Gastrocnemius medialis (tissue), 4 donors: ENCODE measurements around the gene BCAT1. TPM values are rescaled to one million over a fixed set of nuclear protein-coding genes. Genes with fewer than 3 reads are reported as not detected.

Source experiments
- ATAC-seq, 2 donors: fragments of 150-250 bp; one replicate each; pipeline ENCODE4 v1.9.1; 2016
- DNase-seq, 2 donors: peaks; one replicate each; pipeline ENCODE4 v3.0.0-alpha.2; 2019
- H3K27ac ChIP-seq, 4 donors: fragments of 200-600 bp; sonication (generic); 1 replicate in 1 of 4; 2 replicates in 3 of 4; pipeline ENCODE4 v1.5.1; 2016 to 2018; ENCODE audit warnings: mild to moderate bottlenecking in 2 of 4, moderate library complexity in 1 of 4
- H3K27me3 ChIP-seq, 3 donors: fragments of 200-600 bp; sonication (generic) in 2 of 3; 1 replicate in 1 of 3; 2 replicates in 2 of 3; pipeline versions ENCODE4 v1.5.1 to v1.6.0; 2016 to 2019; ENCODE audit warnings: mild to moderate bottlenecking in 1 of 3, moderate library complexity in 1 of 3
- H3K36me3 ChIP-seq, 2 donors: fragments of 200-600 bp; sonication (generic) in 1 of 2; one replicate each; pipeline ENCODE4 v1.5.1; 2017 to 2018
- H3K4me1 ChIP-seq, 2 donors: fragments of 200-600 bp; sonication (generic) in 1 of 2; one replicate each; pipeline ENCODE4 v1.5.1; 2016 to 2017; ENCODE audit warnings: mild to moderate bottlenecking in 2 of 2
- H3K4me3 ChIP-seq, 4 donors: fragments of 200-600 bp; sonication (generic) in 3 of 4; 1 replicate in 1 of 4; 2 replicates in 3 of 4; pipeline ENCODE4 v1.5.1; 2016 to 2019; ENCODE audit warnings: mild to moderate bottlenecking in 2 of 4
- H3K9me3 ChIP-seq, 3 donors: fragments of 200-600 bp; sonication (generic) in 2 of 3; 1 replicate in 1 of 3; 2 replicates in 2 of 3; pipeline ENCODE4 v1.5.1; 2016 to 2019
- POLR2A ChIP-seq, 2 donors: fragments of 450-650 bp; IDR thresholded peaks; one replicate each; pipeline ENCODE4 v1.6.1; 2017; ENCODE audit warnings: antibody characterized with exemption in 2 of 2, mild to moderate bottlenecking in 2 of 2, moderate library complexity in 2 of 2
- in situ Hi-C, 4 donors: fragments of 200-750 bp; cut with MboI; loops; one replicate each; pipeline versions ENCODE4 v1.15.0 to v1.8.0; 2017; ENCODE audit warnings: low sequenced_read_pairs in 4 of 4
- intact Hi-C: fragments of 100-400 bp; cut with DNase I; formaldehyde crosslinking; loops from one replicate; pipeline ENCODE4 v1.15.1; 2023; ENCODE audit warnings: low total_unique reads
- total RNA-seq, 4 donors: library from RNA; depleted of rRNA; stranded (reverse); fragments of >200 nt; gene quantifications; one replicate each; pipeline versions ENCODE4 v1.1.0 to v1.2.3, GENCODE V29; 2016
- TF ChIP-seq, protein P1 (sequence below), 5 experiments: fragments of 450-650 bp in 3 of 5; fragments of 200-600 bp in 2 of 5; sonication (generic) in 2 of 5; IDR thresholded peaks in 4 of 5; conservative IDR thresholded peaks in 1 of 5; 1 replicate in 4 of 5; 2 replicates in 1 of 5; pipeline ENCODE4 v1.5.1; 2016 to 2019; ENCODE audit warnings: antibody characterized with exemption in 5 of 5, mild to moderate bottlenecking in 3 of 5, moderate library complexity in 3 of 5

The BCAT1 gene
- total RNA-seq, 4 donors from 2014 or later: 1.6 to 7.5 (median 3.9) TPM

DNA sequence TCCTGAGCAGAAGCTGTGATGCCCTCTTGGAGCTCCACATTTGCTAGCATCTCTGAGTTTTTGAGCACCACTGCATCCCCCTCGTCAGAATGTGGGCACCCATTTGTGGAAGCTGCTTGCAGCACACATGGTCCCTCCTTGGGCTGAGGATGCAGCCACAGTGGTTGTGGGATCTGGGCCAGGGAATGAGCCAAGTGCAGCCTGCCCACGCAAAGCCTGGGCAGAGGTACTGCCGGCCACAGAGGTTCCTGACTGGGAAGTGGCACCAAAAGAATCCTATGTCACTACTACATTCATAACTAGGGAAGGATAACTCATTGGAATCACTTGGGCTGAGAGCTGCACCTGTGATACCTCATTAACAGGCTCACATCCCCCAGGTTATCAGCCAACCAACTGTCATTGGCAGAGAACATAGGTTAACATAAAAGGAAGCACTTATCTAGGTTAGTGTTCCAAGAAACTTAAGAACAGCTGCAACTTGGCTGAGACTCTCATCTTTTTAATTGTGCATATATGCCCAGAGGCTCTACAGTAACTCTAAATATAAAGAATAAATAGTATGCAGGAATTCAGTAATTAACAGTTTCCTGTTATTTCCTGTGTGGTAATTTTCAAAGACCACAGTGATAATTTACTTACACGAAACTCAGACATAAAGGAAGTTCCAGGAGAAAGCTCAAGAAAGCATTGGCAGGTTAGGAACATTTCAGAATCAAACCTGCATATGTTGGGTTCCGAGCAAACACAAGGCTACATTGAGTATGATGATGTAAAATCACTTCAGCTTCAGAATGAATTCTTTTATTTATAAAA, 145.3 kb downstream of the BCAT1 start:
- DNase-seq (no peak), ATAC-seq (no peak)
- Histone ChIP-seq H3K27ac (no peak overlapping the region), H3K4me3 (no peak overlapping the region), H3K27me3 (no peaks in the 10 kb centered on the region), H3K4me1 (no peaks in the 10 kb centered on the region), H3K9me3 (no peaks in the 10 kb centered on the region), H3K36me3 (no peaks in the 10 kb centered on the region)
- in situ Hi-C loops: no loop called here
- TF ChIP-seq POLR2A (IDR thresholded peaks at IDR 0.05): no peak
- TF ChIP-seq, protein P1, sequence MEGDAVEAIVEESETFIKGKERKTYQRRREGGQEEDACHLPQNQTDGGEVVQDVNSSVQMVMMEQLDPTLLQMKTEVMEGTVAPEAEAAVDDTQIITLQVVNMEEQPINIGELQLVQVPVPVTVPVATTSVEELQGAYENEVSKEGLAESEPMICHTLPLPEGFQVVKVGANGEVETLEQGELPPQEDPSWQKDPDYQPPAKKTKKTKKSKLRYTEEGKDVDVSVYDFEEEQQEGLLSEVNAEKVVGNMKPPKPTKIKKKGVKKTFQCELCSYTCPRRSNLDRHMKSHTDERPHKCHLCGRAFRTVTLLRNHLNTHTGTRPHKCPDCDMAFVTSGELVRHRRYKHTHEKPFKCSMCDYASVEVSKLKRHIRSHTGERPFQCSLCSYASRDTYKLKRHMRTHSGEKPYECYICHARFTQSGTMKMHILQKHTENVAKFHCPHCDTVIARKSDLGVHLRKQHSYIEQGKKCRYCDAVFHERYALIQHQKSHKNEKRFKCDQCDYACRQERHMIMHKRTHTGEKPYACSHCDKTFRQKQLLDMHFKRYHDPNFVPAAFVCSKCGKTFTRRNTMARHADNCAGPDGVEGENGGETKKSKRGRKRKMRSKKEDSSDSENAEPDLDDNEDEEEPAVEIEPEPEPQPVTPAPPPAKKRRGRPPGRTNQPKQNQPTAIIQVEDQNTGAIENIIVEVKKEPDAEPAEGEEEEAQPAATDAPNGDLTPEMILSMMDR (IDR thresholded peaks at IDR 0.05 in 4 of 5, conservative IDR thresholded peaks at IDR 0.05 in 1 of 5): no peak
- intact Hi-C loops: no loop called here

GRCh38 chr12:24798335-24798734, 150.6 kb downstream of the BCAT1 start:
- ATAC-seq (no peak), DNase-seq (no peak)
- intact Hi-C loops: no loop called here
- no peaks in the 10 kb centered on the region for H3K4me1 ChIP-seq
- no peak overlapping the region for H3K4me3 ChIP-seq
- TF ChIP-seq, protein P1 (IDR thresholded peaks at IDR 0.05 in 4 of 5, conservative IDR thresholded peaks at IDR 0.05 in 1 of 5): no peak
- TF ChIP-seq POLR2A (IDR thresholded peaks at IDR 0.05): no peak
- no peaks in the 10 kb centered on the region for H3K27me3 ChIP-seq
- H3K9me3 ChIP-seq: no peaks in the 10 kb centered on the region
- H3K27ac ChIP-seq: no peak overlapping the region
- in situ Hi-C loops: no loop called here
- no peaks in the 10 kb centered on the region for H3K36me3 ChIP-seq

DNA sequence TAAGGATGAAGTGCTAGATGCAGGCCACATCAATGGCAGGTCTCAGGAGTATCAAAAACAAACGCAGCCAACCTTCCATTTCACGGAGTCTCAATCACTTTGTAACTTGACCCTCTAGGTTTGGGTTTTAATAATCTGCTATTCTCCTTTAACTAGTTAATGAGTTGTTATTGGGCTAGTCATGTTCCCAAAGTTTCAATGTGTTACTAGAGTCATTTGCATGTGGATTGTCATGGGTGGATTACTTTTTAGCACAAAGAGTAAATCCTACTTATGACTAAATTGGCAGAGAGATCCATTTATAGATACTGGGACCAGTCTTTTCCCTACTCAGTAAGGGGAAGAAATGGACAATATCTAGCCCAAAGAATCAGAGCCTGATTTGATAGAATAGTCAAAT, 151.0 kb downstream of the BCAT1 start:
- Histone ChIP-seq H3K27me3 (no peaks in the 10 kb centered on the region), H3K27ac (no peak overlapping the region), H3K36me3 (no peaks in the 10 kb centered on the region), H3K9me3 (no peaks in the 10 kb centered on the region), H3K4me3 (no peak overlapping the region), H3K4me1 (no peaks in the 10 kb centered on the region)
- TF ChIP-seq, protein P1 (IDR thresholded peaks at IDR 0.05 in 4 of 5, conservative IDR thresholded peaks at IDR 0.05 in 1 of 5): no peak
- TF ChIP-seq POLR2A (IDR thresholded peaks at IDR 0.05): no peak
- DNase-seq: no peak
- no peak for ATAC-seq
- in situ Hi-C loops: no loop called here
- intact Hi-C loops: no loop called here

- in situ Hi-C loops: no loop called here
- H3K9me3 ChIP-seq: no peaks in the 10 kb centered on the region
Observed at GRCh38 chr12:24796876-24797275, 152.0 kb downstream of the BCAT1 start.

More at GRCh38 chr12:24796876-24797275, 152.0 kb downstream of the BCAT1 start:
- DNase-seq: no peak
- Histone ChIP-seq H3K4me3 (no peak overlapping the region), H3K27ac (no peak overlapping the region), H3K27me3 (no peaks in the 10 kb centered on the region), H3K36me3 (no peaks in the 10 kb centered on the region), H3K4me1 (no peaks in the 10 kb centered on the region)
- no peak for TF ChIP-seq POLR2A (IDR thresholded peaks at IDR 0.05)
- TF ChIP-seq, protein P1 (IDR thresholded peaks at IDR 0.05 in 4 of 5, conservative IDR thresholded peaks at IDR 0.05 in 1 of 5): no peak
- intact Hi-C loops: no loop called here
- ATAC-seq: no peak
